HG02642 (cell line): ENCODE results near the gene OSBPL2.
A peak's percentile ranks its signal among the peaks of the same experiment; 100 is the strongest.

Source experiments
- ATAC-seq: cut with Tn5 transposase; IDR thresholded peaks from one replicate; pipeline ENCODE4 v1.9.1; 2021; ENCODE audit warnings: mild to moderate bottlenecking; ENCODE audit not compliant: unreplicated experiment, poor library complexity

Gene OSBPL2

GRCh38 chr20:62237801-62238568 is at the start of gene OSBPL2:
TSS of gene OSBPL2 (plus strand) at chr20:62238521. CDS start at chr20:62256185, 17,664 bp downstream.
- peak; percentile 97 for ATAC-seq

- ATAC-seq, result no peak
These were observed 47.5 kb upstream of the OSBPL2 start for GRCh38 chr20:62190639-62191411.

- no peak for ATAC-seq
These were observed 46.4 kb upstream of the OSBPL2 start for GRCh38 chr20:62191781-62192559.

- no peak for ATAC-seq
These were observed 45.7 kb upstream of the OSBPL2 start for GRCh38 chr20:62192635-62193034.

GRCh38 chr20:62193079-62194025 is 45.0 kb upstream of the OSBPL2 start:
- ATAC-seq, result no peak

GRCh38 chr20:62195075-62195405 is 43.3 kb upstream of the OSBPL2 start:
- ATAC-seq, result no peak

GRCh38 chr20:62195736-62196135 is 42.6 kb upstream of the OSBPL2 start:
- no peak for ATAC-seq

GRCh38 chr20:62196286-62196685 is 42.0 kb upstream of the OSBPL2 start:
- no peak for ATAC-seq

GRCh38 chr20:62197311-62197710 is 41.0 kb upstream of the OSBPL2 start:
- ATAC-seq, result no peak

GRCh38 chr20:62197801-62198200 is 40.5 kb upstream of the OSBPL2 start:
- no peak for ATAC-seq

GRCh38 chr20:62198496-62198895 is 39.8 kb upstream of the OSBPL2 start:
- ATAC-seq, result no peak

- no peak for ATAC-seq
These were observed 39.4 kb upstream of the OSBPL2 start for GRCh38 chr20:62198931-62199330.

- ATAC-seq, result no peak
These were observed 37.7 kb upstream of the OSBPL2 start for GRCh38 chr20:62200491-62201172.

GRCh38 chr20:62201173-62202082 is 36.9 kb upstream of the OSBPL2 start:
- ATAC-seq, result peak; percentile 55

GRCh38 chr20:62202083-62202395 is 36.3 kb upstream of the OSBPL2 start:
- no peak for ATAC-seq

- no peak for ATAC-seq
These were observed 35.5 kb upstream of the OSBPL2 start for GRCh38 chr20:62202676-62203377.

- ATAC-seq, result no peak
These were observed 34.8 kb upstream of the OSBPL2 start for GRCh38 chr20:62203378-62204030.
